Neural crest cell (in vitro differentiated cells): ENCODE data around the gene S1PR2. TPM values are rescaled to one million over a fixed set of nuclear protein-coding genes. Genes with fewer than 3 reads are reported as not detected.
A peak's percentile ranks its signal among the peaks of the same experiment; 100 is the strongest.

Experiments
- DNase-seq: peaks from one replicate; pipeline ENCODE4 v3.0.0; 2021; ENCODE audit warnings: low read depth, mixed read lengths, low spot score
- H3K27ac Mint-ChIP-seq: one replicate; pipeline ENCODE4 v1.8.0; 2021; ENCODE audit warnings: mild to moderate bottlenecking, mixed read lengths; ENCODE audit not compliant: unreplicated experiment
- H3K27me3 Mint-ChIP-seq: 2 replicates; pipeline ENCODE4 v1.8.0; 2021; ENCODE audit warnings: low read depth, mild to moderate bottlenecking, mixed read lengths
- H3K36me3 Mint-ChIP-seq: 2 replicates; pipeline ENCODE4 v1.8.0; 2021; ENCODE audit warnings: low read depth, mild to moderate bottlenecking, mixed read lengths
- H3K4me1 Mint-ChIP-seq: 2 replicates; pipeline ENCODE4 v1.8.0; 2021; ENCODE audit warnings: mixed read lengths
- H3K4me3 Mint-ChIP-seq: one replicate; pipeline ENCODE4 v1.8.0; 2021; ENCODE audit warnings: mild to moderate bottlenecking, mixed read lengths
- H3K9me3 Mint-ChIP-seq: 2 replicates; pipeline ENCODE4 v1.8.0; 2021; ENCODE audit warnings: mixed read lengths
- CTCF ChIP-seq: fragments of 200-600 bp; sonication (generic); conservative IDR thresholded peaks from 2 replicates; pipeline ENCODE4 v1.5.0; 2021; ENCODE audit warnings: antibody characterized with exemption, mild to moderate bottlenecking
- total RNA-seq: library from RNA; stranded (reverse); gene quantifications from 2 replicates; pipeline ENCODE4 v1.2.1, GENCODE V29; 2021

The S1PR2 gene
- total RNA-seq, 1 donor from 2014 or later = 24.8 TPM

GRCh38 chr19:10219678-10220077, 11.5 kb downstream of the S1PR2 start:
- Mint-ChIP-seq H3K27me3 (no peaks in the 10 kb centered on the region), H3K27ac (no peak overlapping the region), H3K36me3 (peaks cover 5% of the 10 kb centered on the region), H3K9me3 (no peaks in the 10 kb centered on the region), H3K4me1 (peaks cover under 1% of the 10 kb centered on the region), H3K4me3 (no peak overlapping the region)
- no peak for DNase-seq
- TF ChIP-seq CTCF = peak; percentile 42

GRCh38 chr19:10217085-10217484, 14.0 kb downstream of the S1PR2 start:
- no peaks in the 10 kb centered on the region for H3K27me3 Mint-ChIP-seq
- H3K9me3 Mint-ChIP-seq = no peaks in the 10 kb centered on the region
- no peaks in the 10 kb centered on the region for H3K4me1 Mint-ChIP-seq

GRCh38 chr19:10214784-10215183, 16.3 kb downstream of the S1PR2 start:
- H3K9me3 Mint-ChIP-seq = no peaks in the 10 kb centered on the region
- H3K27me3 Mint-ChIP-seq = no peaks in the 10 kb centered on the region
- H3K36me3 Mint-ChIP-seq = no peaks in the 10 kb centered on the region
- no peak for TF ChIP-seq CTCF
- H3K27ac Mint-ChIP-seq = no peak overlapping the region
- DNase-seq = no peak
- H3K4me3 Mint-ChIP-seq = no peak overlapping the region
- no peaks in the 10 kb centered on the region for H3K4me1 Mint-ChIP-seq

More at GRCh38 chr19:10217085-10217484, 14.0 kb downstream of the S1PR2 start:
- no peak for DNase-seq
- no peak overlapping the region for H3K27ac Mint-ChIP-seq
- no peak overlapping the region for H3K4me3 Mint-ChIP-seq
- TF ChIP-seq CTCF = no peak
- H3K36me3 Mint-ChIP-seq = no peaks in the 10 kb centered on the region

- H3K4me3 Mint-ChIP-seq = no peak overlapping the region
- no peaks in the 10 kb centered on the region for H3K4me1 Mint-ChIP-seq
- no peaks in the 10 kb centered on the region for H3K36me3 Mint-ChIP-seq
- DNase-seq = no peak
- H3K27me3 Mint-ChIP-seq = no peaks in the 10 kb centered on the region
- no peaks in the 10 kb centered on the region for H3K9me3 Mint-ChIP-seq
- H3K27ac Mint-ChIP-seq = no peak overlapping the region
- no peak for TF ChIP-seq CTCF
These were observed 19.4 kb downstream of the S1PR2 start for GRCh38 chr19:10211691-10212090.

GRCh38 chr19:10211061-10211460, 20.1 kb downstream of the S1PR2 start:
- DNase-seq = no peak
- Mint-ChIP-seq H3K27ac (no peak overlapping the region), H3K27me3 (no peaks in the 10 kb centered on the region), H3K9me3 (no peaks in the 10 kb centered on the region), H3K36me3 (no peaks in the 10 kb centered on the region), H3K4me1 (no peaks in the 10 kb centered on the region), H3K4me3 (no peak overlapping the region)
- no peak for TF ChIP-seq CTCF

- H3K36me3 Mint-ChIP-seq = no peaks in the 10 kb centered on the region
- no peaks in the 10 kb centered on the region for H3K9me3 Mint-ChIP-seq
- no peak for DNase-seq
- TF ChIP-seq CTCF = no peak
- no peaks in the 10 kb centered on the region for H3K27me3 Mint-ChIP-seq
- no peak overlapping the region for H3K27ac Mint-ChIP-seq
- no peaks in the 10 kb centered on the region for H3K4me1 Mint-ChIP-seq
- H3K4me3 Mint-ChIP-seq = no peak overlapping the region
These were observed 21.8 kb downstream of the S1PR2 start for GRCh38 chr19:10209315-10209714.
